Upper lobe of right lung (tissue), 1 donor: Measurements from ENCODE around the gene INO80E. TPM values are rescaled to one million over a fixed set of nuclear protein-coding genes. Genes with fewer than 3 reads are reported as not detected.
A peak's percentile ranks its signal among the peaks of the same experiment; 100 is the strongest.

ENCODE experiments used
- ATAC-seq: fragments of 200-7000 bp; cut with Tn5 transposase; one replicate; pipeline ENCODE4 v1.9.1; 2020; ENCODE audit warnings: mild to moderate bottlenecking, moderate library complexity
- DNase-seq: peaks from one replicate; pipeline ENCODE4 v3.0.0-alpha.2; 2020
- H3K27ac ChIP-seq: fragments of 200-600 bp; one replicate; pipeline ENCODE4 v1.8.0; 2022
- H3K27me3 ChIP-seq: fragments of 200-600 bp; one replicate; pipeline ENCODE4 v1.8.0; 2022; ENCODE audit warnings: mild to moderate bottlenecking
- H3K36me3 ChIP-seq: fragments of 200-600 bp; one replicate; pipeline ENCODE4 v1.8.0; 2022
- H3K4me1 ChIP-seq: fragments of 200-600 bp; one replicate; pipeline ENCODE4 v1.8.0; 2022
- H3K4me3 ChIP-seq: fragments of 200-600 bp; one replicate; pipeline ENCODE4 v1.8.0; 2022; ENCODE audit warnings: mild to moderate bottlenecking
- H3K9me3 ChIP-seq: fragments of 200-600 bp; one replicate; pipeline ENCODE4 v1.8.0; 2022
- CTCF ChIP-seq: fragments of 200-600 bp; IDR thresholded peaks from one replicate; pipeline ENCODE4 v1.8.0; 2022; ENCODE audit warnings: antibody characterized with exemption
- intact Hi-C: fragments of 100-400 bp; cut with DNase I; formaldehyde crosslinking; loops from one replicate; pipeline ENCODE4 v1.11.0; 2022
- total RNA-seq: library from RNA; stranded (reverse); fragmentation: NEBNext Ultra II Directional; extraction: Animal tissue kit (Norgen Biotek cat#: 25700); gene quantifications from one replicate; pipeline ENCODE4 v1.2.1, GENCODE V29; 2021
- donor health status: DM: no; HTN: yes; CAD: no; lungs with severe emphysema.

The INO80E gene
- total RNA-seq, 1 donor from 2014 or later, result 65.3 TPM

- intact Hi-C loops, result loop anchor here (10.0 kb wide), 1 partner anchor 71 kb away; the partner anchor contains the start of gene KCTD13
Measured at GRCh38 chr16:29995324-29995910, 624 bp upstream of the INO80E start, which contains the start of gene HIRIP3. TSS of gene HIRIP3 (minus strand) at chr16:29995617. CDS start at chr16:29995605, 12 bp downstream.

GRCh38 chr16:29996766-29997250, 767 bp downstream of the INO80E start:
- H3K4me1 ChIP-seq, result peaks cover 23% of the 10 kb centered on the region
- H3K27me3 ChIP-seq, result no peaks in the 10 kb centered on the region
- H3K36me3 ChIP-seq, result peaks cover 35% of the 10 kb centered on the region
- ATAC-seq (no peak), DNase-seq (no peak)
- intact Hi-C loops, result loop anchor here (10.0 kb wide), 1 partner anchor 72 kb away; the partner anchor contains the start of gene KCTD13
- no peak for TF ChIP-seq CTCF
- peak overlapping the region; percentile 97 for H3K27ac ChIP-seq
- H3K4me3 ChIP-seq, result peak overlapping the region; percentile 98
- H3K9me3 ChIP-seq, result no peaks in the 10 kb centered on the region

More at GRCh38 chr16:29995324-29995910, 624 bp upstream of the INO80E start, which contains the start of gene HIRIP3:
- H3K4me3 ChIP-seq, result peak within 1 kb of the TSS; percentile 98
- no peaks in the 10 kb centered on the region for H3K27me3 ChIP-seq
- H3K27ac ChIP-seq, result peak within 1 kb of the TSS; percentile 97
- peaks cover 40% of the 10 kb centered on the region for H3K36me3 ChIP-seq
- H3K9me3 ChIP-seq, result no peaks in the 10 kb centered on the region
- peaks cover 23% of the 10 kb centered on the region for H3K4me1 ChIP-seq
- ATAC-seq, result peak; percentile 70
- no peak for TF ChIP-seq CTCF
- peak; percentile 95 for DNase-seq

GRCh38 chr16:29999605-30000004, 3.6 kb downstream of the INO80E start:
- ATAC-seq (no peak), DNase-seq (no peak)
- Histone ChIP-seq H3K4me1 (peaks cover 13% of the 10 kb centered on the region), H3K36me3 (peaks cover 17% of the 10 kb centered on the region), H3K4me3 (no peak overlapping the region), H3K9me3 (no peaks in the 10 kb centered on the region), H3K27ac (no peak overlapping the region), H3K27me3 (no peaks in the 10 kb centered on the region)
- intact Hi-C loops, result loop anchor here (10.0 kb wide), 2 partner anchors 75 to 145 kb away; partner anchors contain the start of gene KCTD13
- TF ChIP-seq CTCF, result no peak

- TF ChIP-seq CTCF, result no peak
- peaks cover 17% of the 10 kb centered on the region for H3K36me3 ChIP-seq
- H3K4me3 ChIP-seq, result no peak overlapping the region
- no peaks in the 10 kb centered on the region for H3K27me3 ChIP-seq
- DNase-seq (no peak), ATAC-seq (no peak)
- H3K4me1 ChIP-seq, result peaks cover 9% of the 10 kb centered on the region
- intact Hi-C loops, result loop anchor here (10.0 kb wide), 1 partner anchor 146 kb away; no protein-coding TSS in a partner anchor
- no peak overlapping the region for H3K27ac ChIP-seq
- H3K9me3 ChIP-seq, result no peaks in the 10 kb centered on the region
Measured at GRCh38 chr16:30000735-30001631, 4.9 kb downstream of the INO80E start.

GRCh38 chr16:30002614-30003346, 6.7 kb downstream of the INO80E start:
- Histone ChIP-seq H3K4me1 (no peaks in the 10 kb centered on the region), H3K27ac (no peak overlapping the region), H3K9me3 (no peaks in the 10 kb centered on the region), H3K4me3 (no peak overlapping the region), H3K36me3 (peaks cover 17% of the 10 kb centered on the region), H3K27me3 (no peaks in the 10 kb centered on the region)
- no peak for TF ChIP-seq CTCF
- intact Hi-C loops, result loop anchor here (10.0 kb wide), 1 partner anchor 148 kb away; no protein-coding TSS in a partner anchor
- no peak for ATAC-seq
- DNase-seq, result no peak
